Activated B cell treated with CpG ODN at 0.5 μM for 24 hours (primary cell): Measurements from ENCODE around the gene IGDCC3. TPM values are rescaled to one million over a fixed set of nuclear protein-coding genes. Genes with fewer than 3 reads are reported as not detected.

ENCODE experiments used
- ATAC-seq: fragments of 200-7000 bp; cut with Tn5 transposase; one replicate; pipeline ENCODE4 v1.10.0; 2021; ENCODE audit warnings: low read depth, mild to moderate bottlenecking, moderate library complexity
- CTCF ChIA-PET: fragments of 350-600 bp; sonication (Branson Sonifier 250); formaldehyde crosslinking; loops from one replicate; lab custom pipeline; 2021; ENCODE audit warnings: antibody characterized with exemption; lab: Charles Lee
- POLR2A ChIA-PET: fragments of 350-600 bp; sonication (Branson Sonifier 250); formaldehyde crosslinking; loops from one replicate; lab custom pipeline; 2021; ENCODE audit warnings: antibody characterized with exemption; lab: Charles Lee
- DNase-seq: peaks from one replicate; pipeline ENCODE4 v3.0.0; 2022
- H3K27ac Mint-ChIP-seq: one replicate; pipeline ENCODE4 v1.8.0; 2020; ENCODE audit warnings: mixed read lengths
- H3K27me3 Mint-ChIP-seq: one replicate; pipeline ENCODE4 v1.8.0; 2021; ENCODE audit warnings: mixed read lengths
- H3K36me3 Mint-ChIP-seq: one replicate; pipeline ENCODE4 v1.8.0; 2021; ENCODE audit warnings: low read depth, mixed read lengths
- H3K4me1 Mint-ChIP-seq: one replicate; pipeline ENCODE4 v1.8.0; 2021; ENCODE audit warnings: mixed read lengths
- H3K4me3 Mint-ChIP-seq: one replicate; pipeline ENCODE4 v1.8.0; 2020; ENCODE audit warnings: mild to moderate bottlenecking, mixed read lengths
- H3K9me3 Mint-ChIP-seq: one replicate; pipeline ENCODE4 v1.8.0; 2020; ENCODE audit warnings: mixed read lengths
- CTCF ChIP-seq: fragments of 200-600 bp; IDR thresholded peaks from one replicate; pipeline ENCODE4 v1.8.0; 2022; ENCODE audit warnings: antibody characterized with exemption, mild to moderate bottlenecking
- intact Hi-C: fragments of 100-400 bp; cut with micrococcal nuclease; formaldehyde crosslinking; loops from one replicate; pipeline ENCODE4 v1.15.1; 2024
- total RNA-seq: library from RNA; stranded (reverse); gene quantifications from 2 replicates; pipeline ENCODE4 v1.2.3, GENCODE V29; 2022

IGDCC3 gene
- total RNA-seq, 1 donor from 2014 or later, result not detected

- no peak for DNase-seq
- ATAC-seq, result no peak
- ChIA-PET CTCF (no interaction called here), POLR2A (no interaction called here)
- peaks cover 12% of the 10 kb centered on the region for H3K4me1 Mint-ChIP-seq
- no peak for TF ChIP-seq CTCF
- no peaks in the 10 kb centered on the region for H3K36me3 Mint-ChIP-seq
- peaks cover 19% of the 10 kb centered on the region for H3K27me3 Mint-ChIP-seq
- intact Hi-C loops, result no loop called here
- H3K4me3 Mint-ChIP-seq, result no peak overlapping the region
- no peaks in the 10 kb centered on the region for H3K9me3 Mint-ChIP-seq
- no peak overlapping the region for H3K27ac Mint-ChIP-seq
Measured at GRCh38 chr15:65410036-65410435, 32.2 kb upstream of the IGDCC3 start.

- Mint-ChIP-seq H3K36me3 (no peaks in the 10 kb centered on the region), H3K9me3 (no peaks in the 10 kb centered on the region), H3K4me1 (peaks cover 12% of the 10 kb centered on the region), H3K27ac (no peak overlapping the region), H3K27me3 (peaks cover 25% of the 10 kb centered on the region), H3K4me3 (no peak overlapping the region)
- CTCF ChIA-PET, result no interaction called here
- no peak for DNase-seq
- intact Hi-C loops, result no loop called here
- POLR2A ChIA-PET, result no interaction called here
- ATAC-seq, result peak; percentile 57
- no peak for TF ChIP-seq CTCF
Measured at GRCh38 chr15:65409036-65409631, 31.3 kb upstream of the IGDCC3 start.

GRCh38 chr15:65408324-65409035 lies 30.7 kb upstream of the IGDCC3 start:
- ChIA-PET POLR2A (no interaction called here), CTCF (no interaction called here)
- no peaks in the 10 kb centered on the region for H3K9me3 Mint-ChIP-seq
- intact Hi-C loops, result no loop called here
- H3K4me1 Mint-ChIP-seq, result peaks cover 12% of the 10 kb centered on the region
- DNase-seq (no peak), ATAC-seq (no peak)
- H3K4me3 Mint-ChIP-seq, result no peak overlapping the region
- no peak for TF ChIP-seq CTCF
- no peaks in the 10 kb centered on the region for H3K36me3 Mint-ChIP-seq
- peaks cover 28% of the 10 kb centered on the region for H3K27me3 Mint-ChIP-seq
- no peak overlapping the region for H3K27ac Mint-ChIP-seq

- ATAC-seq, result no peak
- no peak for TF ChIP-seq CTCF
- Mint-ChIP-seq H3K4me3 (no peak overlapping the region), H3K36me3 (no peaks in the 10 kb centered on the region), H3K4me1 (peaks cover 12% of the 10 kb centered on the region), H3K9me3 (no peaks in the 10 kb centered on the region), H3K27me3 (peaks cover 33% of the 10 kb centered on the region), H3K27ac (no peak overlapping the region)
- ChIA-PET POLR2A (no interaction called here), CTCF (no interaction called here)
- DNase-seq, result no peak
- intact Hi-C loops, result no loop called here
Measured at GRCh38 chr15:65406424-65407000, 28.7 kb upstream of the IGDCC3 start.

- H3K9me3 Mint-ChIP-seq, result no peaks in the 10 kb centered on the region
- no peaks in the 10 kb centered on the region for H3K36me3 Mint-ChIP-seq
- no peak for TF ChIP-seq CTCF
- H3K4me1 Mint-ChIP-seq, result peaks cover 12% of the 10 kb centered on the region
- POLR2A ChIA-PET, result no interaction called here
- intact Hi-C loops, result no loop called here
- CTCF ChIA-PET, result no interaction called here
- peaks cover 36% of the 10 kb centered on the region for H3K27me3 Mint-ChIP-seq
- ATAC-seq (no peak), DNase-seq (no peak)
- H3K4me3 Mint-ChIP-seq, result no peak overlapping the region
- H3K27ac Mint-ChIP-seq, result no peak overlapping the region
Measured at GRCh38 chr15:65405791-65406423, 28.1 kb upstream of the IGDCC3 start.
